HG03571 (cell line): ENCODE measurements around the gene STX2.
A peak's percentile ranks its signal among the peaks of the same experiment; 100 is the strongest.
"Not testable (repeated sequence)": the region's sequence is repeated elsewhere in the genome, so short reads cannot be mapped to it uniquely, and the experiment has no call there.

Experiments used
- ATAC-seq: cut with Tn5 transposase; IDR thresholded peaks from one replicate; pipeline ENCODE4 v1.9.1; 2021; ENCODE audit not compliant: unreplicated experiment

The STX2 gene

GRCh38 chr12:130768120-130768519 is 70.9 kb downstream of the STX2 start:
- no peak for ATAC-seq

GRCh38 chr12:130766470-130766869 is 72.6 kb downstream of the STX2 start:
- no peak for ATAC-seq

GRCh38 chr12:130765186-130765659 is 73.8 kb downstream of the STX2 start:
- ATAC-seq = no peak

GRCh38 chr12:130764475-130765185 is 74.4 kb downstream of the STX2 start:
- no peak for ATAC-seq

- no peak for ATAC-seq
These were observed 75.0 kb downstream of the STX2 start for GRCh38 chr12:130764073-130764472.

GRCh38 chr12:130762319-130762675 is 76.8 kb downstream of the STX2 start:
- ATAC-seq = no peak

- ATAC-seq = peak; percentile 49
These were observed 77.3 kb downstream of the STX2 start for GRCh38 chr12:130761537-130762318.

- no peak for ATAC-seq
These were observed 84.7 kb downstream of the STX2 start for GRCh38 chr12:130754234-130754901.

GRCh38 chr12:130752692-130753230 is 86.3 kb downstream of the STX2 start:
- ATAC-seq = no peak

- ATAC-seq = not testable (repeated sequence)
These were observed 87.0 kb downstream of the STX2 start for GRCh38 chr12:130752037-130752436.

GRCh38 chr12:130748786-130749185 is 90.3 kb downstream of the STX2 start:
- no peak for ATAC-seq

- ATAC-seq = peak; percentile 75
These were observed 90.9 kb downstream of the STX2 start for GRCh38 chr12:130747867-130748740.

GRCh38 chr12:130746546-130746945 is 92.5 kb downstream of the STX2 start:
- no peak for ATAC-seq

GRCh38 chr12:130745921-130746320 is 93.1 kb downstream of the STX2 start:
- ATAC-seq = no peak

- no peak for ATAC-seq
These were observed 94.8 kb downstream of the STX2 start for GRCh38 chr12:130744274-130744673.

GRCh38 chr12:130743606-130744005 is 95.4 kb downstream of the STX2 start:
- ATAC-seq = no peak

- ATAC-seq = no peak
These were observed 95.9 kb downstream of the STX2 start for GRCh38 chr12:130743176-130743575.

- no peak for ATAC-seq
These were observed 96.3 kb downstream of the STX2 start for GRCh38 chr12:130742716-130743115.

- ATAC-seq = no peak
These were observed 96.9 kb downstream of the STX2 start for GRCh38 chr12:130742112-130742511.
